Liver (tissue), 9 donors: ENCODE results near the gene PHOX2A. TPM values are rescaled to one million over a fixed set of nuclear protein-coding genes. Genes with fewer than 3 reads are reported as not detected.

ENCODE experiments used
- DNase-seq: peaks from one replicate; pipeline ENCODE4 v3.0.0-alpha.2; 2017; ENCODE audit warnings: low spot score
- H3K27ac ChIP-seq, 2 donors: one replicate each; pipeline ENCODE4 v1.7.0; 2013; ENCODE audit warnings: inconsistent platforms in 2 of 2, low read length in 2 of 2, control low read depth in 1 of 2, low read depth in 1 of 2, mild to moderate bottlenecking in 1 of 2
- H3K27me3 ChIP-seq, 4 donors: one replicate each; pipeline versions ENCODE4 v1.6.1 to v1.7.0; 2013; ENCODE audit warnings: low read length in 3 of 4, inconsistent platforms in 1 of 4, mild to moderate bottlenecking in 1 of 4, moderate library complexity in 1 of 4; ENCODE audit not compliant: control insufficient read depth in 4 of 4, insufficient read depth in 4 of 4
- H3K36me3 ChIP-seq, 4 donors: one replicate each; pipeline versions ENCODE4 v1.6.1 to v1.7.0; 2013; ENCODE audit warnings: low read length in 3 of 4, mild to moderate bottlenecking in 3 of 4, low read depth in 1 of 4, moderate library complexity in 1 of 4; ENCODE audit not compliant: control insufficient read depth in 4 of 4, insufficient read depth in 3 of 4
- H3K4me1 ChIP-seq, 4 donors: one replicate each; pipeline versions ENCODE4 v1.6.1 to v1.7.0; 2013; ENCODE audit warnings: low read length in 3 of 4, mild to moderate bottlenecking in 3 of 4, moderate library complexity in 1 of 4; ENCODE audit not compliant: control insufficient read depth in 4 of 4, insufficient read depth in 4 of 4
- H3K4me3 ChIP-seq, 3 donors: one replicate each; pipeline versions ENCODE4 v1.6.1 to v1.7.0; 2013; ENCODE audit warnings: low read length in 3 of 3, control low read depth in 1 of 3, low read depth in 1 of 3, mild to moderate bottlenecking in 1 of 3
- H3K9ac ChIP-seq, 2 donors: one replicate each; pipeline ENCODE4 v1.7.0; 2013; ENCODE audit warnings: low read length in 2 of 2, mild to moderate bottlenecking in 2 of 2, moderate library complexity in 2 of 2, control low read depth in 1 of 2, low read depth in 1 of 2
- H3K9me3 ChIP-seq, 4 donors: one replicate each; pipeline versions ENCODE4 v1.6.1 to v1.7.0; 2013; ENCODE audit warnings: low read length in 3 of 4; ENCODE audit not compliant: control insufficient read depth in 4 of 4
- ATF3 ChIP-seq: IDR thresholded peaks from 2 replicates; pipeline ENCODE4 v1.6.1; 2016; ENCODE audit warnings: antibody characterized with exemption
- CTCF ChIP-seq: fragments of 150-350 bp; IDR thresholded peaks from 2 replicates; pipeline ENCODE4 v1.5.1; 2017; ENCODE audit warnings: improper control_type of control experiment, low read depth, low read length; ENCODE audit not compliant: missing input control
- EGR1 ChIP-seq, 2 donors: IDR thresholded peaks; 2 replicates each; pipeline ENCODE4 v1.6.1; 2016 to 2018; ENCODE audit warnings: antibody characterized with exemption in 2 of 2, low read depth in 2 of 2
- FOXA1 ChIP-seq: IDR thresholded peaks from 2 replicates; pipeline ENCODE4 v1.6.1; 2016; ENCODE audit warnings: antibody characterized with exemption
- FOXA2 ChIP-seq: IDR thresholded peaks from 2 replicates; pipeline ENCODE4 v1.6.1; 2016; ENCODE audit warnings: antibody characterized with exemption
- GABPA ChIP-seq, 2 donors: IDR thresholded peaks in 1 of 2; conservative IDR thresholded peaks in 1 of 2; 2 replicates each; pipeline ENCODE4 v1.6.1; 2016; ENCODE audit warnings: antibody characterized with exemption in 2 of 2, mild to moderate bottlenecking in 1 of 2, moderate library complexity in 1 of 2
- HNF4A ChIP-seq, 2 donors: conservative IDR thresholded peaks; 2 replicates each; pipeline ENCODE4 v1.6.1; 2016; ENCODE audit warnings: antibody characterized with exemption in 2 of 2, mild to moderate bottlenecking in 2 of 2
- HNF4G ChIP-seq: IDR thresholded peaks from 2 replicates; pipeline ENCODE4 v1.6.1; 2016; ENCODE audit warnings: antibody characterized with exemption
- JUND ChIP-seq, 2 donors: IDR thresholded peaks; 2 replicates each; pipeline ENCODE4 v1.6.1; 2016; ENCODE audit warnings: antibody characterized with exemption in 2 of 2
- MAX ChIP-seq: IDR thresholded peaks from 2 replicates; pipeline ENCODE4 v1.6.1; 2016; ENCODE audit warnings: antibody characterized with exemption
- NR2F2 ChIP-seq: IDR thresholded peaks from 2 replicates; pipeline ENCODE4 v1.6.1; 2016; ENCODE audit warnings: antibody characterized with exemption
- RAD21 ChIP-seq, 2 donors: IDR thresholded peaks; 2 replicates each; pipeline ENCODE4 v1.6.1; 2016; ENCODE audit warnings: antibody characterized with exemption in 2 of 2, mild to moderate bottlenecking in 2 of 2
- REST ChIP-seq: IDR thresholded peaks from 2 replicates; pipeline ENCODE4 v1.6.1; 2016; ENCODE audit warnings: antibody characterized with exemption, mild to moderate bottlenecking
- RXRA ChIP-seq, 2 donors: IDR thresholded peaks; 2 replicates each; pipeline ENCODE4 v1.6.1; 2017 to 2018; ENCODE audit warnings: antibody characterized with exemption in 2 of 2, mild to moderate bottlenecking in 1 of 2
- SP1 ChIP-seq: IDR thresholded peaks from 2 replicates; pipeline ENCODE4 v1.6.1; 2018; ENCODE audit warnings: antibody characterized with exemption, mild to moderate bottlenecking
- TAF1 ChIP-seq: conservative IDR thresholded peaks from 2 replicates; pipeline ENCODE4 v1.6.1; 2016; ENCODE audit warnings: antibody characterized with exemption, mild to moderate bottlenecking
- YY1 ChIP-seq: IDR thresholded peaks from 2 replicates; pipeline ENCODE4 v1.6.1; 2016; ENCODE audit warnings: antibody characterized with exemption, mild to moderate bottlenecking
- ZBTB33 ChIP-seq: IDR thresholded peaks from 2 replicates; pipeline ENCODE4 v1.6.1; 2016; ENCODE audit warnings: antibody characterized with exemption
- WGBS: extraction: QIAGEN DNeasy Blood & Tissue Kit; methylation state at CpG from one replicate; pipeline ENCODE4 v1.1.7; 2013; 5-methylcytosine and 5-hydroxymethylcytosine counted together
- polyA plus RNA-seq, 2 donors: library from polyadenylated mRNA; stranded (reverse) in 1 of 2; unstranded in 1 of 2; fragments of 200-250 nt in 1 of 2; fragments of >200 nt in 1 of 2; fragmentation: Nextera tagmentation in 1 of 2; extraction: Ambion mirVana in 1 of 2; gene quantifications; one replicate each; pipeline versions ENCODE4 v1.2.1 to v1.2.3, GENCODE V29; 2013 to 2015
- total RNA-seq, 2 donors: library from RNA; depleted of rRNA; stranded (reverse); fragments of >200 nt; gene quantifications; one replicate each; pipeline ENCODE4 v1.2.3, GENCODE V29; 2014
- donor health status: healthy.
- donor health status: healthy.
- donor health status: healthy.
- donor health status: healthy.
- donor health status: healthy.

PHOX2A gene
- total and polyA plus RNA-seq, 4 donors = not detected

GRCh38 chr11:72240461-72241290 is 3.3 kb downstream of the PHOX2A start:
- Histone ChIP-seq H3K27me3 (peaks cover 0 to 11% (median 9%) of the 10 kb centered on the region in 4 donors), H3K9me3 (no peaks in the 10 kb centered on the region), H3K9ac (no peak overlapping the region), H3K36me3 (peaks cover 2 to 20% (median 7%) of the 10 kb centered on the region in 4 donors), H3K4me3 (no peak overlapping the region), H3K4me1 (peaks cover 9 to 22% (median 16%) of the 10 kb centered on the region in 4 donors), H3K27ac (no peak overlapping the region)
- DNase-seq = no peak
- TF ChIP-seq FOXA1 (no peak), GABPA (IDR thresholded peaks at IDR 0.05 in 1 of 2, conservative IDR thresholded peaks at IDR 0.05 in 1 of 2) (no peak), NR2F2 (no peak), RXRA (IDR thresholded peaks at IDR 0.05) (no peak), REST (no peak), ATF3 (no peak), TAF1 (no peak), FOXA2 (no peak), YY1 (no peak), HNF4G (no peak), JUND (IDR thresholded peaks at IDR 0.05) (no peak), ZBTB33 (no peak), HNF4A (conservative IDR thresholded peaks at IDR 0.05) (no peak), SP1 (no peak), EGR1 (IDR thresholded peaks at IDR 0.05; ENCODE audit: low read depth in 2 of 2) (no peak), MAX (no peak)
- WGBS = 7% methylated on average over 44 of the region's 44 CpGs

- Histone ChIP-seq H3K4me3 (peak overlapping the region in 1 of 3 donors; percentile 49), H3K9me3 (no peaks in the 10 kb centered on the region), H3K36me3 (peaks cover 5 to 25% (median 8%) of the 10 kb centered on the region in 4 donors), H3K4me1 (peaks cover 9 to 22% (median 16%) of the 10 kb centered on the region in 4 donors), H3K9ac (no peak overlapping the region), H3K27ac (no peak overlapping the region), H3K27me3 (peaks cover 0 to 10% (median 7%) of the 10 kb centered on the region in 4 donors)
- 3% methylated on average over 69 of the region's 69 CpGs for WGBS
- DNase-seq = peak; percentile 34
- no peak for TF ChIP-seq YY1
- TF ChIP-seq FOXA1 = no peak
- TF ChIP-seq JUND (IDR thresholded peaks at IDR 0.05) = no peak
- no peak for TF ChIP-seq MAX
- no peak for TF ChIP-seq GABPA (IDR thresholded peaks at IDR 0.05 in 1 of 2, conservative IDR thresholded peaks at IDR 0.05 in 1 of 2)
- no peak for TF ChIP-seq CTCF
- TF ChIP-seq FOXA2 = no peak
- no peak for TF ChIP-seq ATF3
- no peak for TF ChIP-seq HNF4G
- no peak for TF ChIP-seq RXRA (IDR thresholded peaks at IDR 0.05)
- no peak for TF ChIP-seq RAD21 (IDR thresholded peaks at IDR 0.05)
- no peak for TF ChIP-seq TAF1
- TF ChIP-seq SP1 = no peak
Measured at GRCh38 chr11:72239849-72240460, 4.0 kb downstream of the PHOX2A start.
